CD4-positive, alpha-beta T cell treated with Interleukin-6 at 100 ng/mL for 8 hours (primary cell): Measurements from ENCODE around the gene LMOD1.
"Not testable (repeated sequence)": the region's sequence is repeated elsewhere in the genome, so short reads cannot be mapped to it uniquely, and the experiment has no call there.

ENCODE experiments used
- DNase-seq: peaks from one replicate; pipeline ENCODE4 v3.0.0-alpha.2; 2020; ENCODE audit warnings: mixed read lengths, low spot score

The LMOD1 gene

DNA sequence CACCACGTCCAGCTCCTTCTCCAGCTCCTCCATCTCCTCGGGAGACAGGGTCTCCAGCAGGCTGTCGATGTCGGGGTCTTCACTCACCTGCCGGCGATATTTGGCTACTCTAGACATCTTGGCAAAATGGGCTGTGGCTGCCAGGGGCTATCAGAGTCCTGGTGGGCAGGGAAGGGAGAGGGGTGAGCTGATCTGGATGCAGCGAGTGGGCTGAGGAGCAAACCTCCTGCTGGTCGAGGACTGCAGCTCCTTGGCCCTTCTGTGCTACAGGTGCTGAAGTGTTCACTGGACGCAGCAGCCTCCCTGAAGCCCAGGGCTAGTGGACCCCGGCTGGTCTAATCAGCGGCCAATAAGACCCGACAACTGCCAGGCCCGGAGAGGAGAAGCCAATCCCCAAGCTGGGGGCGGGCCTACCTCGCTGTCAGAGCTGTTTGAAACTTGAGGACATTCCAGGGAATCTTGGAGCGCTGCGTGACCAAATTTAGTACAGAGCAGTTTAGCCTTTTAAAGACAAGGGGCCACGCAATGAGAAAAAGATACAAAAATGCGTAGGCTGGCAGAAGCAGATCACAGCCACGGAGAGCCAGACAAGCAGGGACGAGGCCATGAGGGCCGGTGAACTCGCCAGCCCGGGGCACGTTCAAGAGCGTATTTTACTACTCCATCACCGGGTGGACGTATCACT, at the start of gene LMOD1:
Gene LMOD1 (minus strand): TSS at position 325 of the 685 bp plus-strand sequence. CDS start 208 bp downstream, at position 117.
- DNase-seq, result peak; percentile 4

DNA sequence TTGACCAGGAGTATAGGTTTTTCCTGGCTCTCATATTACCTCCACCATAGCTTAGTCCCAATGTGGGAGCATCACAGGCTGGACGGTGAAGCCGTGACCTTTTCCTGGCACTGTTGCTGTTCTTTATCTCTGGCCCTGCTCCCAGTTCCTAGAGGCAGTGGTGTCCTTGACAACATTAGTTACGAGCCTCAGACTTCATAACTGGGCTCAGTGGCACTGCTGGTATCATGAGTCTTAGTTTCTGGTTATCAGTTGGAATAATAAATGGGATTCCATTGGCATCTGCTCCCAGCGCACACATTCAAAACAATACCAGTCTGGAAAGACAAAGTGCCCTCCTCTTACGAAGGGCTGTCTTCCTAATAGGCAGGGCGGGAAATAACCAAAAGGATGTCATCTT, 44.1 kb upstream of the LMOD1 start:
- DNase-seq, result no peak

DNA sequence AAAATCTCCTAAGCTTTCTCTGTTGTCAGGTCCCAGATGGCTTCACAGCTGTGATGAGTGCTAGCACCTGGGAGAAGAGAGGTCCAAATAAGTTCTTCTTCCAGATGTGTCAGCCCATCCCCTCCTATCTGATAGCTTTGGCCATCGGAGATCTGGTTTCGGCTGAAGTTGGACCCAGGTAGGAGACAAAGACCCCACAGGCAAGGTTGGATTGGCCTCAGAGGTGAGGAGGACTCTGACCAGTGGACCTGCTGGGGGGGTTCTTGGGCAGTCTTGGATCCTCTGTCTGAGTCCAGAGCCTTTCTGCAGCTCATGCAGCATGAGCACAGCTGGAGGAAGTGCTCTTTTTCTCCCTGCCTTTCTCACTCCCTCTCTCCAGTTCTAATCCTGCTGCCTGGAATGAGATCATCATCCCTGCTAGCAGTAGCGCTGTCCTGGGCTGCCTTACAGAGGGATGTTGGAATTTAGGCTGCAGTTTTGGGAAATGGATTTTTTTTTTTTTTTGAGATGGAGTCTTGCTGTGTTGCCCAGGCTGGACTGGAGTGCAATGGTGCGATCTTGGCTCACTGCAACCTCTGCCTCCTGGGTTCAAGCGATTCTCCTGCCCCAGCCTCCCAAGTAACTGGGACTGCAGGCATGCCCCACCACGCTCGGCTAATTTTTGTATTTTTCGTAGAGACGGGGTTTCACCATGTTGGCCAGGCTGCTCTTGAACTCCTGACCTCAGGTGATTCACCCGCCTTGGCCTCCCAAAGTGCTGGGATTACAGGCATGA, 43.2 kb upstream of the LMOD1 start:
- DNase-seq, result no peak

DNA sequence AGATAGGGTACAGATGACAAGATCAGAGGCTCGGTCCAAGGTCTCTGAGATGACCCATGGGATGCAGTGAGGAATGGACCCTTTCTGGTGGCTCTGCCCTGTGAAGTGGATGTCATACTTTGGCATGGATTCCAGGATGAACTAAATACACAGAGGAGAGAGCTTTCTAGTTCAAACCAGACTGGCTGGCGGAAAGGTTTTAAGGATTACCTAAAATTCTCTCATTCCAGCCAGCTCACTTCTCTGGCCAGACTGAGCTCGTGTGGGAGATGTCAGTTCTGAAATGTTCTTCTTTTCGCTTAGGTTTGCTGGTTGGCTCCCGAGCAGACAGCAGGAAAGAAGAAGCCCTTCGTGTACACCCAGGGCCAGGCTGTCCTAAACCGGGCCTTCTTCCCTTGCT, 42.3 kb upstream of the LMOD1 start:
- DNase-seq, result no peak

DNA sequence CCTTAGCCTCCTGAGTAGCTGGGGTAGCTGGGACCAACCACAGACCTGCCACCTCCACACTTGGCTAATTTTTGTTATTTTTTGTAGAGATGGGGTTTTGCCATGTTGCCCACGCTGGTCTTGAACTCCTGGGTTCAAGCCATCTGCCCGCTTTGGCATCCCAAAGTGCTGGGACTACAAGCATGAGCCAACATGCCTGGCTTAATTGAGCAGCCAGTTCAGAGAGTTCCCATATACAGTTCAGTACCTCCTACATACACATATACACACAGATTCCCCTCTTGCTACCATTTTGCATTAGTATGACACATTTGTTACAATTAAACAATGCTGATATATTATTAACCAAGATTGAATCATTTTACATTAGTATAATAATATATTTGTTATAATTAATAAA, 39.0 kb upstream of the LMOD1 start:
- DNase-seq, result no peak

DNA sequence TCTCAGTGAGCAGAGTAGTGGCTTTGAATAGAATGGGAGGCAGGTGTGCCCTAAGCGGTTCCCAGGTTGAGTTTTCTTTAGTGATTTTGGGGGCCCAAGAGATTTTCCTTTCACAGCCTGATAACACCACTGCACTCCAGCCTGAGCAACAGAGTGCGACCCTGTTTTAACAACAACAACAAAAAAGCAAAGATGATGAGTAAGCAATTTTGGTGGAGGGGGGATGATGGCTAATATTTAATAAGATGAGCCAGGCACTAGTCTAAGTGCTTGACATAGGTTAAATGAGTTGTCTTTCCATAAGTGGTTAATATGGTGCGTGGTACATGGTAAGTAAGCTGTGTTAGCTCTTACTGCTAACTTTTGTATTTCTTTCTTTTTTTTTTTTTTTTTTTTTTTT, 38.1 kb upstream of the LMOD1 start:
- no peak for DNase-seq

DNA sequence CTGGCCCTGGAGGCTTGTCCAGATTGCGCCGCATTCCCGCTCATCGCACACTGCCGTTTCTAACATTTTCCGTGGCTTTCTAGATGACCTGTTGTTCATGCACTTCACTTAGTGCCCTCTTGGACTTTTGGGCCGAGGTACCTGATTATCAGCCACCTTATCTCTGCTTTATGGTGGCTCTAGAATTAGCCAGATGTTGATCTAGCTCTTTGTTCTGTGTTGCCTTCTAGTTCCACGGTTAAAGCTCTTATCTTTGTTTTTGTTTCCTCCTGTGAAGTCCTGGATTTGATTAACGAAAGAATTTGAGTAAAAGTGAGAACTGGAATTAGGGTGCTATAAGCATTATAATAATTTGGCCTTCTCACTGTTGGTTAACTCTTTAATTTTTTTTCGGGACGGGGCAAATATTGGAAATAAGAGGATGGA, 37.0 kb upstream of the LMOD1 start:
- no peak for DNase-seq

DNA sequence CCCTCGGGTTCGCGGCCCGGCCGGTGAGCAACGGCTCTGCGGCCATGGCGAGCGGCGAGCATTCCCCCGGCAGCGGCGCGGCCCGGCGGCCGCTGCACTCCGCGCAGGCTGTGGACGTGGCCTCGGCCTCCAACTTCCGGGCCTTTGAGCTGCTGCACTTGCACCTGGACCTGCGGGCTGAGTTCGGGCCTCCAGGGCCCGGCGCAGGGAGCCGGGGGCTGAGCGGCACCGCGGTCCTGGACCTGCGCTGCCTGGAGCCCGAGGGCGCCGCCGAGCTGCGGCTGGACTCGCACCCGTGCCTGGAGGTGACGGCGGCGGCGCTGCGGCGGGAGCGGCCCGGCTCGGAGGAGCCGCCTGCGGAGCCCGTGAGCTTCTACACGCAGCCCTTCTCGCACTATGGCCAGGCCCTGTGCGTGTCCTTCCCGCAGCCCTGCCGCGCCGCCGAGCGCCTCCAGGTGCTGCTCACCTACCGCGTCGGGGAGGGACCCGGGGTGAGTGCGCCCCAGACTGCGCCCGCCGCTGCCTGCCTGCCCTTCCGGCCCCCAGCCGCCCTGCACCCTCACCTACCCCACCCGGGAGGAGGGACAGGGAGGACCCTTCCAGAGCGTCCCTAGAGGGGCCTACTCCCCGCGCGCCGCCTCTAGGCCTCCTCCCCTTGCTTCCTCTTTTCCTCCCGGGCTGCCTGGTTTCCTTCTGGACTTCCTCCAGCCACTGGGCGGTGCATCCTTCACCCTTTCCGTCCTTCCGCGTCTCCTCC, 36.5 kb upstream of the LMOD1 start, which contains the start of gene RNPEP:
Gene RNPEP (plus strand): TSS at position 26 of the 757 bp plus-strand sequence. CDS start 19 bp downstream, at position 45.
- DNase-seq, result peak; percentile 51

DNA sequence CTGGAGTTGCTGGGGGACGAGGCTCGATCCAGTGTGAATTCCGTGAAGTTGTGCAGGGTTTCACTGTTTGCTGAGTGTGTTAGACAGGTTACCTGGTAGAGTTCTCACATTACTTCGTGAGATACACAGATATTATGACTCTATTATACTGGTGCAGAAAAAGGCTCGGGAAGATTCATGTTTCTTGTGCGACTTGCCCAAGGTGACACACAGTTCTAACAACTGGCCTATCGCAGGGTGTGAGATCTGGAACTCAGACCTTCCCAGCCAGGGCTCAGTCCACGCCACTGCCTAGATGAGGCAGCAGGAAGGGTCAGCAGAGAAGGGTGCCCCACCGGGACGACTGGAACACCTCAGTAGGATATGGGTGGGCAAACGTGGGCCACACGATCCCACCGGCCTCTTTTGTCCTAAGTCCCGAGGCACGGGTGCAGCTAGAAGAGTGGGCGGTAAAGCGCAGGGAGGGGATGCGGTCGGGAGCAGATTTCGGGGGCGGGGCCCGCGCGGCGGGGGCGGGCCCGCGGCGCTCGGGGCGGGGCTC, 35.8 kb upstream of the LMOD1 start:
- DNase-seq, result peak; percentile 51

DNA sequence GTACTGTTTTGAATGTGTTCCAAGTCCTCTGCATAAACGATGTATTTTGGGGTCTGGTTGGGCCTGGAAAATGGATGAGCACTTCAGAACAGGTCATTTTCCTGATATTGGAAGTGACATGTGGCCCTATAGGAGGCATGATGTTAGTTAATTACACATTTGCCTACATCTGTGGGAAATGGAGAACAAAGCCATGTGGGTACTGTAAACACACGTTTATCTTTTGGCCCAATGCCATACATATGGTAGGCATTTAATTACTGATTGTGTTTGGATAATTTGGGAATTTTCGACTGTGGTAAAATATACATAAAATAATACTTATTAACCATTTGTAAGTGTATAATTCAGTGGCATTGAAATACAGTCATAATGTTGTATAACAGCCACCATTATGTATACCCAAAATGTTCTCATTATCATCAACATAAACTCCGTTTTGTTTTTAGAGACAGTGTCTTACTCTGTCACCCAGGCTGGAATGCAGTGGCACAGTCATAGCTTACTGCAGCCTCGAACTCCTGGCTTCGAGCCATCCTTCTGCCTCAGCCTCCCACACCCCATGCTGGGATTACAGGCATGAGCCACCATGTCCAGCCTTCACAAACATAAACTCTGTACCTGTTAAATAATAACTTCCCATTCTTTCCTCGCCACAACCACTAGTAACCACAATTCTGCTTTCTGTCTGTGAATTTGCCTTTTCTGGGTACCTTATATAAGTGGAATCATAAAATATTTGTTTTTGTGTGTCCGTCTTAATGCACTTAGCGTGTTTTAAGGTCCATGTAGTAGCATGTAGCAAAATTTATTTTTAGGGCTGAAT, 24.2 kb upstream of the LMOD1 start:
- DNase-seq, result no peak

DNA sequence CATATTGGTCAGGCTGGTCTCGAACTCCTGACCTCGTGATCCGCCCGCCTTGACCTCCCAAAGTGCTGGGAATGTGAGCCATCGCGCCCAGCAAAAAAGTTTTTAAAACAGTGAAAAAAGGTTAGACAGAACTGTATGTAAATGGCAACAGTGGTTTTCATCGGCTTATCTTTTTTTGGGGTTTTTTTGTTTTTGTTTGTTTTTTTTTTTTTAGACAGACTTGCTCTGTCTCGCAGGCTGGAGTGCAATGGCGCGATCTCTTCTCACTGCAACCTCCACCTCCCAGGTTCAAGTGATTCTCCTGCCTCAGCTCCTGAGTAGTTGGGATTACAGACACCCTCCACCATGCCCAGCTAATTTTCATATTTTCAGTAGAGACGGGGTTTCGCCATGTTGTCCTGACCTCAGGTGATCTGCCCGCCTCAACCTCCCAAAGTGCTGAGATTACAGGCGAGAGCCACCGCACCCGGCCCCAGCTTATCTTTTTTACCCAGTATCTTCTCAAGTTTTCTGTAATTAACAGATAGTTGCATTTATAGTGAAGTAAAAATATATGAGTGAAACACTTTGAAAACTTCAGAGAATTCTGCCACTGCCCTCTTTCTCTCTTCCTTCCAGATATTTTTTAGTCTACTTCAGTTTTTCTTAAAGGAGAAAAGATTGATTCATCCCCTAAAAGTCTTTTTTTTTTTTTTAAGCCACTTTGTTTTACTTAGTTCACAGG, 22.0 kb upstream of the LMOD1 start:
- DNase-seq, result no peak

DNA sequence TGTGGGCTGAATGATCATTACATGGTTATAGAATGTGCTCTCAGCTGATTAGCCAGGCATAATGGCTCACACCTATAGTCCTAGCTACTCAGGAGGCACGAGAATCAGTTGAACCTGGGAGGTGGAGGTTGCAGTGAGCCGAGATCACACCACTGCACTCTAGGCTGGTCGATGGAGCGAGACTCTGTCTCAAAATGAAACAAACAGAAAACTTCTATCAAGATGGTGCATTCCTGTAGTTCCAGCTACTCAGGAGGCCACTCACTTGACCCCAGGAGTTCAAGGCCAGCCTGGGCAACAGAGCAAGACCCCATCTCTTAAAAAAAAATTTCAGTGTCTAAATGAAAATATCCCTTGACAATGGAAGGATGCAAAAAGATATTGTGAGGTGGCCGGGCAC, 19.8 kb upstream of the LMOD1 start:
- DNase-seq, result no peak

DNA sequence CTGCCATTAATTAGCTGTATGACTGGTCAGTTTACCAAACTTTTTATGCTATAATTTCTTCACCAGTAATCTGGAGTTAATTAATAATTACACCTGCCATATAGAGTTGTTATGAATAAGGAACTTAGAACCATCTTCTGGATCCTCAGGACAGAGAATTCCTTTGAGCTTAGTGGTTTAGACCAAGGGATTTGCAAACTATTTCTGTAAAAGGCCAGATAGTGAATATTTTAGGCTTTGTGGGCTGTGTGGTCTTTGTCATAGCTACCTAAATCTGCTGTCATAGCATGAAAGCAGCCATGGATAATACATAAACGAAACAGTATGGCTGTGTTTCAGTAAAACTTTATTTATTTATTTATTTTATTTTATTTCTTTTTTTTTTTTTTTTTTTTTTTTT, 17.9 kb upstream of the LMOD1 start:
- no peak for DNase-seq

DNA sequence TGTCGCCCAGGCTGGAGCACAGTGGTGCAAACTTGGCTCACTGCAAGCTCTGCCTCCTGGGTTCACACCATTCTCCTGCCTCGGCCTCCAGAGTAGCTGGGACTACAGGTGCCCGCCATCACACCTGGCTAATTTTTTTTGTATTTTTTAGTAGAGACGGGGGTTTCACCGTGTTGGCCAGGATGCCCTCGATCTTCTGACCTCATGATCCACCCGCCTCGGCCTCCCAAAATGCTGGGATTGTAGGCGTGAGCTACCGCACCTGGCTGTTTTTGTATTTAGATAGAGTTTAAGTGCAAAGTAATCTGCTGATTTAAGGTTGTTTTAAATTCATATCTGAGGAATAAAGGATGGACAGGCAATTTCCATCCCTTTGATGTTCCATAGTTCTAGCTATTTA, 16.0 kb upstream of the LMOD1 start:
- DNase-seq, result not testable (repeated sequence)

DNA sequence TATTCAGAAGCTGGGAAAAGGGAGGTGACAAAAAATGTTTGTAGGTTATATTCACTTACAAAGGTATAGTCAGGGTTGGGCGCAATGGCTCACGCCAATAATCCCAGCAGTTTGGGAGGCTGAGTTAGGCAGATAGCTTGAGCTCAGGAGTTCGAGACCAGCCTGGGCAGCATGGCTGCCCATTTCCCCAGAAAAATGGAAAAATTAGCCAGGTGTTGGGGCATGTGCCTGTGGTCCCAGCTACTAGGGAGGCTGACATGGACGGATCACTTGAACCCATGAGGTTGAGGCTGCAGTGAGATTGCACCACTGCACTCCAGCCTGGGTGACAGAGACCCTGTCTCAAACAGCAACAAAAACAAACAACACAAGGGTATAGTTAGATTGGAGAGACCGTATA, 12.0 kb upstream of the LMOD1 start:
- DNase-seq, result no peak

DNA sequence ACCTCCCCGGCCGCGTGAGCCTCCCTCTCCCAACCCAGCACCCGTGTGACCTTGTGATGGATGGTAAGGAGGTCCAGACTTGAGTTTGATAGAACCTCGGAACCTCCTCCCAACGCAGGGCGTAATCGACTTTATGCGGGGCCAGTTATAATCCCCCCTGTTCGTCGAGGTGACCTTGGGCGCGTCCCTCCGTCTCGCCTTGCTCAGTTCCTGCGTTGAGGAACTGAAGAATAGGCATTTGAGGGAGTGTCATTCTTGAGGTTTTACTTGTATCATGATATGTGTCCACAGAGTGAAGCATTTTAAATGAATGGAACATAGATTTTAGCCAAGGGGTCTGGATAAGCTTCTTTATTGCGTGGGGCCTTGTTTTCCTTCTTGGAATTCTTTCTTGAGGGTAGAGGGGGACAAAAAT, 9.4 kb upstream of the LMOD1 start:
- no peak for DNase-seq

DNA sequence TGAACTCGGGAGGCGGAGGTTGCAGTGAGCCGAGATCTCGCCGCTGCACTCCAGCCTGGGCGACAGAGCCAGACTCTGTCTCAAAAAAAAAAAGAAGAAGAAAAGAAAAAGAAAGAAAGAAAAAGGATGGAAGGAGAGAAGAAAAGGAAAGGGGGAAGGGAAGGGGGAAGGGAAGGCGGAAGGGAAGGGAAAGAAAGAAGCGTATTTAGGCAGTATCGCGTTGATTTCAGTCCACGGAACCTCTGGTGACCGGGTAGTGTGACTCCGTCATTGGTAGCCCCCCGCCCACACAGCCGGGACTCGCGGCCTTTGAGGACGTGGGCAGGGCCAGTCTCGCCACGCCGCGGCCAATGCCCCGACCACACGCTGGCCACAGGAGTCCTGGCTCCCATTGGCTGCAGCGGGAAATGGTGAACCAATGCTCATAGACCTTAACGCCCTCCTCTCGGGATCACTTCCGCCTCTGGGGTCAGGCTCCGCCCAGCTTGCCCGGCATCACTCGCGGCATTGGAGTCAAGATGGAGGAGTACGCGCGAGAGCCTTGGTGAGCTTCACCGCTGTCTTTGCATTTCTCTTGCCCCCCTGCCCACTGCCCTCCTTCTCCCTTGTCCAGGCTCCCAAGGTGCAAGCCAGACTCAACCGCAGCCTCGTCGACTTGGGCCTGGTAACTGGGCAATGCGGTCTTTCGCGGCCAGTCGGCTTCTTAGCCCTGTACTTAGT, 8.8 kb upstream of the LMOD1 start, which contains the start of gene TIMM17A:
Gene TIMM17A (plus strand): TSS at position 495 of the 720 bp plus-strand sequence. CDS start 24 bp downstream, at position 519.
- DNase-seq, result peak; percentile 90

DNA sequence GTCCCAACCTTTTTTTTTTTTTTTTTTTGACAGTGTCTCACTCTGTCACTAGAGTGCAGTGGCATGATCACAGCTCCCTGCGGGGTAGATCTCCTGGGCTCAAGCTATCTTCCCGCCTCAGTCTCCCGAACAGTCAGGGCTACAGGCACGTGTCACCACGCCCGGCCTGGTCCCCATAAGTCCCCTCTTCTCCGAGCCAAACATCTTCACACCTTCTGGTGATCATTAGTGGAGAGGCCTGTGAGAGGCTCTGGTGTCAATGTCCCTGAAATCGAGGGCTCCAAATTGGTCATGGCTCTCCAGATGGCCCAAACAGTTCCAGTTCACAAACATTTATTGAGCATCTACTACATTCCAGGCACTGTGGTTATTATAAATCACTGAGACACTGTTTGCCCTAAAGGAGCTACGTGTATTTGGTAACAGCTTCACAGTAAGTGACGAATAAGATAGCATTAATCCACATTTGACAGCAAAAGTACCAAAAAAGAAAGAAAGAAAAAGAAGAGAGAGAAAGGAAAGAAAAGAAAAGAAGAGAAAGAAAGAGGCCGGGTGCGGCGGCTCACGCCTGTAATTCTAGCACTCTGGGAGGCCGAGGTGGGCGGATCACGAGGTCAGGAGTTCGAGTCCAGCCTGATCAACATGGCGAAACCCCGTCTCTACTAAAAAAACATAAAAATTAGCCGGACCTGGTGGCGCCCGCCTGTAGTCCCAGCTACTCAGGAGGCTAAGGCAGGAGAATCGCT, 8.1 kb upstream of the LMOD1 start:
- no peak for DNase-seq

DNA sequence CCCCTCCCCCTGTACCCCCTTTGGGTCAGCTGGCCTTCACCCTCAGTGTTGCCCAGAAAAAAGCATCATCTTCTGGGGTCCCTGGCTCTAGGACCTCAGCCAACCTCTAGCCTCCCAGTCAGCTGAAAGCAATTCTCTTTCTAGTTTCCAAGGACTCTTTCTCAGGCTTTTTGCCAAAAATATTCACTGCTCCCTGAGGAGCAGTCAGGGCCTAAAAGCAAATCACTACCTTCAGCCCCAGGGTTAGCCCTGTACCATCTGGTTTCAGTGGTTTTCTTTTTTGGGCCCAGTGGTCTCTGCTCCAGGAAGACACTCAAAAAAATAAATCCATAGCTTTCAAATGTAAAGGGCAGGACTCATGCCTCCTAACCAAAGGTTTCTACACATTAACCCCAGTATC, 3.1 kb upstream of the LMOD1 start:
- DNase-seq, result no peak

DNA sequence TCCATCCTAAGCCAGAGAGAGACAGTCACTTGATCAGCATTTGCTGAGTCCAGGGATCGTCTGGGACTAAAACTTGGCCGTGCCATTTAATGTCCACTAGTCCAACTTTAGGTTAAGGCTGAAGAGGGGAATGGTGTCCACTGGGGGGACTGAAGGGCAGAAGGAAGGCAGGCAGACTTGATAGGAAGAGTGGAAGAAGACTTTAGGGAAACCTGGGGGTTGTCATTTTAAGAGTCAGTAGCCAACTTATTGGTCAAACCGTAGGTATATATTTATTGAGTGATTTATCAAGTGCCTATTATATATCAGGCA, 1.3 kb upstream of the LMOD1 start:
- DNase-seq, result no peak
